Measurements from ENCODE around the gene SOST. TPM values are rescaled to one million over a fixed set of nuclear protein-coding genes. Genes with fewer than 3 reads are reported as not detected.

SOST gene
- total RNA-seq, 1 donor from 2014 or later, result not detected

DNA sequence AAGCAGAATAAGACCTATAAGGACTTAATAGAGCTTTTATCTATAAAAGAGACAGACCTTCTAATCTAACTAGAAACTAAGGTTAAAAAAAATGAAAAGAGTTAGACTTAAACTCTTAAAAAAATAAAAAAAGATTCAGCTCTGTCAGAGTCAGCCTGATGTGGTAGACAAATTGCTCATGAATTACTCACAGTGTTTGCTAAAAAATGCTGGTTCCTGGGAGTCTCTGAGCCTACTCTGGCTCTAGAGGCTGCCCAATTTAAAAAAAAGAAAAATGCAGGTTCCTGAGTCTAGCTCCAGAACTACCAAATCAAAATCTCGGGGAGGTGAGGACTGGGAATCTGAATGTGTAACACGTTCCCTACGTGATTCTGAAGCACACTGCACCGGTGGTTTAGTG is 18.1 kb downstream of the SOST start:
- DNase-seq, result no peak

DNA sequence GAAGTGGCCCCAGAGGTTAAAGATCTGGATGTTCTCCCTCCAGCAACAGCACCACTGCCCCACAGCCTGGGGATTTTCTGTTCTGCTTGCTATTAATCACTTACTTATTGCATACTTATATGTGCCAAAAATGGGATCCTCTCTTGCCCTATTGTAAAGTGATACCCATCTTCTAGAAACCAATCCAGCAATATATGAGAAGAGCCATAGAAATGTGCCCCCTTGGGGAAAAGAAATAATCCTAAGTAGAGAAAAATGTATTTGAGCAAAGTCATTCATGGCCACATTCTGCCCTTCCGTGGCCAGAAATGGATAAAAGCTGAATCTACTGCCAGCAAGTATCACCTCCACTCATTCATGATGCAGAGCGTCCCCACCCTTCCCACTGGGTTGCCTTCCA is 20.9 kb downstream of the SOST start:
- no peak for DNase-seq

DNA sequence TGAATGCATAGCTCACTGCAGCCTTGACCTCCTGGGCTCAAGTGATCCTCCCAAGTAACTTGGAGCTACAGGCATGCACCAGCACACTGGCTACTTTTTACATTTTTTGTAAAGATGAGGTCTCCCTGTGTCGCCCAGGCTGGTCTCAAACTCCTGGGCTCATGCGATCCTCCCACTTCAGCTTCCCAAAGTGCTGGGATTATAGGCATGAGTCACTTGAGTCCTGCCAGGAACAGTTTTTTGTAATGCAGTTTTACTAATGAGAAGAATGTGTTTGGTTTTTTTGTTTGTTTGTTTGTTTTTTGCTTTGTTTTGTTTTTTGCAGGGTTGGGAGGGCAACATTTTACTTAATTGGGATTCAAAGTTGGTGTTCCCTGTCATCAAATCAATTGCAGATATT is 22.2 kb downstream of the SOST start:
- DNase-seq, result no peak

DNA sequence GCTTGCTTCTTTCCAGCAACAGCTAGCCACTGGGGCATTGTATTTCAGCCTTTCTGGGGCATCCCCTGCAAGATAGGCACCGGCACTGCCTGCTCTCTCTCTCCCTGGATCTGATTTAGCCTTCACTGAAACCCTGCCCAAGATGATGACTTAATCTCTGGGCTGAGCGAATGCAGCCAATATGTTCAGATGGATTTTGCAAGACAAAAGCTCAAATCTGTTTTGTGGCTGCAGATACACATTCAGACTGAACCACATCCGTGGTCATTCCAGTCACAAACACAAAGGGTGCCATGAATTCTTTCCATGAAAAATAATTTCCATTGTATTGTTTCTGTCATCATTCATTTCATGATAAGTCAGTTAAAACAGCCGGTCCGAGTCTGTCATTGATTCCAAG is 24.2 kb downstream of the SOST start:
- DNase-seq, result peak; percentile 27

DNA sequence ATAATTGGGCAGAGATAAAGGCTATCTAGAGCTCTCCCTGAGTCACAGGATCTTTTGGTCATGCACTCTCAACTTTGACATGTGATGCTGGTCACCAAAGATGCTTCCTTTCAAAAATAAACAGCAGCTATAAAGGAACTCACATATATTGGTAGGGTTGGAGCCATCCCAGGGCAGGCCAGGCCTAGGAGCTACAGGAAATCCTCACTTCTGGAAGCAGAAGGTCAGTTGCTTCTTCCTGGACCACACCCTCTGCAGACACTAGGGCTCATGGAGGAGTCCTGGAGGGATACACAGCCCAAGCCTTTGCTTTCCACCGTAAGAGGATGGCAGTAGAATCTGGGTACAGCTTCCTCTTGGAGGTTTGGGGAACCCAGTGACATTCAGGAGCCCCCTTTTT is 24.6 kb downstream of the SOST start:
- DNase-seq, result no peak

DNA sequence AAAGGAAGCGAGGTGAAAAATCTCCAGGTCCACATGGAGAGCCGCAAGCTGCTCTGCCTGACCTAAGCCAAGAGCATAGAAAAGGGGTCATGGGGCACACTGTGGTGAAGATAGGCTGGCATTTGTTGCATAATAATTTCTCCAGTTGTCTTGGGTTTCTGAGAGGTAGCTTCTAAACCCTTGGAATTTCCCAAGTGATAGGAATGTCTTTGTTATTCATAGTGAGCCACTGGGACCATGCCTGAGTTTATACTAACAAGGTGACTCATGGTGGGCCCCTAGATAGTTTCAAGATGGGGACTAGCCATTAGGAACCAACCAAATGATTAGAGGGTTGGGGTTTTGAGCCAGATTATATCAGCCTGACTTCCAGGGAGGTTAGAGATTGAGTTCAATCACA is 25.6 kb downstream of the SOST start:
- DNase-seq, result no peak

DNA sequence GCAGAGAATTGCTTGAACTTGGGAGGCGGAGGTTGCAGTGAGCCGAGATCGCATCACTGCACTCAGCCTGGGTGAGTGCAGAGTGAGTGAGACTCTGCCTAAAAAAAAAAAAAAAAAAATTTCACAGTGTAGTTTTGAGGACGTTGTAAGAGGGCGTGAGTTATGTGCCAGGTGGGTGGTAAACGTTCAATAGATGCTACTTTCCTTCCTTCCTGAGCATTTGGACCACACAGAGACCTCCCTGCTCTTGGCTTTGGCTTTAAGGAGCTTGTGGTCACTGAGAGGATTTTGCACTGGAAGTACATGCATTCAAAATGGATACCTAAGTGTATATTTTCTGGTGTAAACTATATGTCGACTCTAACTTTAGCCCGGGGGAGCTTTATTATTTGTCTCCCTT is 30.5 kb downstream of the SOST start:
- DNase-seq, result no peak

DNA sequence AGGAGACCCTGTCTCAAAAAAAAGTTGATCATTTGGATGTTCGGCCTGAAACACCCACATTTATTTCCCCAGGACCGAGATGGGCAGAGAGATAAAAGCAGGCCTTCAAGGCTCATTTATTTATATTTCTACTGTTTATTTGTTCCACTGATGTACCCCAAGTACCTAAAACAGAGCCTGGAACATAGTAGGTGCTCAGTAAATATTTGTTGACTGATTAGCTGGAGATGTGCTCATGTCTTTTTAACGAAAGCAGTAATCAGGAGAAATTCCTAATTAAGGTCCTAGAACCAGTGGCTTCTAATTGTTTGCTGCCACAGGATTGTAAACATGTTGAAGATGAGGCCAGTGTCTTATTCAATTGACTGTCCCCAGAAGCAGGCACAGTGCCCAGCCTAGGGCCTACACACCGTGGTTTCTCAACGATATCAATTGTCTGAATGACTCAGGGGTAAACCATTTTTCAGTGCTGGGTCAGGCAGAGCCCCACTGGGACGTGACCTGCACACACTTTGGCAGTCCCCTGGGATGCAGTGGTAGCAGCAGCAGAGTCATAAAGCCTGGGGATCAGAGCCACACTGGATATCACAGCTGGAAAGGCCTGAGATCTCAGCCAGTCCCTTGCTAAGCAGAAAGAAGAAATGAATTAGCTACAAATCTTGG is 34.8 kb downstream of the SOST start:
- peak; percentile 21 for DNase-seq

DNA sequence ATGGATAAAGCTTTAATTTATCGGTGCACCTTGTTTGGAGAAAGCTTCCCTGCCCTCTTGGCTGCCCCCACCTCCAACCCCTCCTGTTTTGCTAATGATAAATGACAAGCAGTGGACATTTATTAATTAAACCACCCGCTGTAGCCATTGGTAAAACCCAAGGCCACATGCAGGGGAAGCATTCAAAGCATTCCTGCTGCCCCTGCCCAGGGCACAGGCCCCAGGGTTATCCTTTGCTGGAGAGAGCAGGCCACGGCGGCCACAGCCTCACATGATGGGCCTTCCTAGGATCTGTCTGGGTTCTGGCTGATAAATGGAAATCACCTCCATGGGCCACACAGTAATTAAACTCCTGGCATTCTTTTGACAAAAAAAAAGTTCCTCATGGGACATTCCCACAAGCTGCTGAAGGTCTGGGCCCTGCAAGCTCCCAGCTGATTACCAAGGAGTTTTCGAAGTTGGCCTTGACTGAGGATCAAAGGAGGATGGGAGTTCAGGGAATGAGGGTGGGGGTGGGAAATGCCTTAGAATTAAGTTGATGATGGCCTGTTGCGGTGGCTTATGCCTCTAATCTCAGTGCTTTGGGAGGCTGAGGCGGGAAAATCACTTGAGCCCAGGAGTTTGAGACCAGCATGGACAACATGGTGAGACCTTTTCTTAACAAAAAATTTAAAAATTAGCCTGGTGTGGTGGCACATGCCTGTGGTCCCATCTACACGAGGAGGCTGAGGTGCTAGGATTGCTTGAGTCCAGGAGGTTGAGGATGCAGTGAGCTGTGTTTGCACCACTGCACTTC is 35.5 kb downstream of the SOST start:
- DNase-seq, result no peak

DNA sequence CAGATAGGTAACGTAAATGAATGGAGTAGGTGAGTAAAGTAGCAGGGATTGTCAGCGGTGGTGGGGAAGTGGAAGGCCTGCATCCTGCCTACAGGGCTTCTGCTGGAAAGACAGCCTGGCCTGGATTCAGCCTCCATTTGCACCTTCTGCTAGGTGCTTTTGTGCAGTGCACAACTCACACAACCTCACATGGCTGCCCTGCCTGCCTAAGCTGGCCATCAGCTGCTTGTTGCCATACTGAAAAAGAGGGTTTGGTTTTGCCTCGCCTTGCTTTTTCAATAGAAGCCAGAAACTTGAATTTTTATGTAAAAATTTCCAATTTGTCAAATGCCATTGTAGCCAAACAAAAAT is 36.3 kb downstream of the SOST start:
- DNase-seq, result no peak

DNA sequence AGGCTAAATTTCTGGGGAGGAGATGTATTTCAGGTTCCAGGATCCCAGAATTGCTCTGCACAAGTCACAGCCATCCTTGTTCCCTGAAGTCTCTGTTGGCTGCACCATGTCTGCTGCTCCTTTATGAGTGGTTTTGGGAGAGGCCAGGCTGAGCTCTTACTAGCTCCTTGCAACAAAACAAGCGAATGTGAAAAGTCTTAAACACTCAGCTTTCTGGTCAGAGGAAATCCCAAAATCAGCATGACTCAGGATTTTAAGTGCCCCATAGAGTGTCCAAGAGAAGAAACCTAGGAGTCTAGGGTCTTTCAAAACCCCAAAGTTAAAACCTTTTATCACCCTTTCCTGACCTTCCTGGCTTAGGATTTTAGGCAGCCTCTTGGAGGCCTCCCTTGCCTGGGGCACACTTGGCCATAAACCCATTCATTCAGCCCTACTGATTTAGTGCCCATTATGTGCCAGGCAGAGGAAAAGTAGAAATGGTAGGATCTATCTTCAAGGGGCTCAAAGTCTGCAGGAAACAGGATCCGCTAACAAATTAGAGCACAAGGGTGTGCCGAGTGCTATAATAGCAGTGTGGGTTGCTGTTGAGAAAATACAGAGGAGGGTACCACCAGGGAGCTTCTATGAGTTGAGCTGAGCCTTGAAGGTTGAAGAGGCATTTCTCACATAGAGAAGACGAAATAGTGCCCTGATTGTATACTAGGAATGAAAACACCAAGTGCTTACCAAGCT is 36.9 kb downstream of the SOST start:
- no peak for DNase-seq

DNA sequence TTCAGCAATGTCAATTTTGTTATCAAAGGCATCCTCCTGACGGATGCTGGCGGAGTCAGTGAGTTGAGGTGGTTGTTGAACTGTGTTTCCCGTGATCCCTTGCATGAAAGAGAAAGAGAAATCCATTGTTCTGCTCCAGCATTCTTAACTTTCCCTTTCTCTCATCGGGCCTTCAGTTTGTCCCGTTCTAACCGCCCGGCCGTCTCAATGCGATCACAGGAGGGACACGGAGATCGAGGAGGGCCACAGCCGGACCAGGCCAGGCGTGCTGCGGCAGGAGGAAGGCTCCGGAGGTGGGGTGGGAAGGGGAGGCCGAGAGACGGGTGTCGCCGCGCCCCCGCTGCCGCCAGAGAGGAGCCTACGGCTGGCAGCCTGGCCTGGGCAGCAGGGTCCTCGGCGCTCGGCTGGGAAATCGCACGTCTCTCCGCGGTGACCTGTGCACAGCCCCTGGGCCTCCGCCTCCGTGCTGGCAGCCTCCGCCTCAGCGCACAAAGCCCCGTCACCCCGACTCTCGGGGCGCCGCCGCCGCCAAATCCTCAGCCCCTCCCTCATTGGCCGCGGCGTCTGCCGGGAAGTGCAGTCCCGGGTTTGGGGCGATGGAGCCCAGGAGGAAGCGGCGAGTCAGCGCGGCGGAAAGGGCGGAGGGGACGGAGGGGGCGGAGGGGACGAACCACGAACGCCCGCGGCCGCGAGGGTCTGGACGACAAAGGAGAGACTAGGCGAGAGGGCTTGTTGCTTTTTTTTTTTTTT is 38.1 kb downstream of the SOST start:
- DNase-seq, result peak; percentile 69

DNA sequence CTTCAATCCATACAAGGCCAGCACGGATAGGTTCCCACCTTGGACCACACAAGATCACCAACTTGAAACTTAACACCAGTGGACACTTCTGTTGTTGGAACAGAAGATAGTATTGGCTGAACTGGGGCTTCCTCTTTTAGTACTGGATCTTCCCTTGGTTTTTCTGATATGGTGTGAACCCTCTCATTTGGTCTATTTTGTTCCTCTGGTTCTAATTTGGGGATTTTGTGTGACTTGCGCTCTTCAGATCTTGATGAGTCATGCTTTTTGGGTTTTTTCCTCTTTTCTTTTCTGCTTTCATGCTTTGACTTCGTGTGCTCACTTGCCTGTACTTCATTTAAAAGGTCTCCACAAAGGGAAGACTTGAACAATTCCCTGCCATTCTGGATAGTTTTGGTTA is 39.0 kb downstream of the SOST start:
- DNase-seq, result no peak

DNA sequence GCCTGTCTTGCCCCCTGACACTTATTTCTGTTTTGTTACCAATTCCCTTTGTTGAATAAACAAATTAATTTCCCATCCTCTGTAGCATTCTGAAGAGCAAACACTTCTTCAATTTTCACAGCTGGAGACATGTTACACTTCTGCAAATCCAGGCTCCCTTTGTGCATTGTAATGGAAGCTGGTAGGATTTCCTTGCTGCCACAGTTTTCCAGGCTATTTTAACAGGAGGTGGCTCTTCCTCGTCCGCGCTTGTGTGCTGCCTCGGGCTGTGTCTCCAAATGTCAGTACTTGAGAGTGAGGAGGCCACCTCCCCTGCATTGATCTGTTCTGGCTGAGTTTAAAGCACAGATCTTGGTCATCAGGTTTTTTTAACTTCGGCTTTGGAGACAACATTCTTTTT is 40.0 kb downstream of the SOST start:
- DNase-seq, result no peak

DNA sequence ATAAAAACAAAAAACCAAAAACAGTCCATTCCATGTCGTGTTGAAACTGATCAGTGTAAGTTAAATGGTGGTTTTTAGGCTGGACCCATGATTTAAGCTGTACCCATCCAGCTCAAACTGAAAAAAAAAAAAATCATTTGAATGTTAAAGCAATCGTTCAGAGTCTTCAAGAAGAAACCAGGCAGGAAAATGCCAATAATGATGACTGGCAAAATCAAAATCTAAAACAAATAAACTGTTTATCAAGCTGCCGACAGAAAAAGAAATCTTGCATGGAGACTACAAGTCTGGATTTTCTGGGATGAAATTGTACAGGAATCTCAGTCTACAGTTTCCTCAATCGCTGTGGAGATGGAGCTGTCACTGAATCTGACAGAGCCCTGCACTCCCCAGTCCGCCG is 40.7 kb downstream of the SOST start:
- no peak for DNase-seq

DNA sequence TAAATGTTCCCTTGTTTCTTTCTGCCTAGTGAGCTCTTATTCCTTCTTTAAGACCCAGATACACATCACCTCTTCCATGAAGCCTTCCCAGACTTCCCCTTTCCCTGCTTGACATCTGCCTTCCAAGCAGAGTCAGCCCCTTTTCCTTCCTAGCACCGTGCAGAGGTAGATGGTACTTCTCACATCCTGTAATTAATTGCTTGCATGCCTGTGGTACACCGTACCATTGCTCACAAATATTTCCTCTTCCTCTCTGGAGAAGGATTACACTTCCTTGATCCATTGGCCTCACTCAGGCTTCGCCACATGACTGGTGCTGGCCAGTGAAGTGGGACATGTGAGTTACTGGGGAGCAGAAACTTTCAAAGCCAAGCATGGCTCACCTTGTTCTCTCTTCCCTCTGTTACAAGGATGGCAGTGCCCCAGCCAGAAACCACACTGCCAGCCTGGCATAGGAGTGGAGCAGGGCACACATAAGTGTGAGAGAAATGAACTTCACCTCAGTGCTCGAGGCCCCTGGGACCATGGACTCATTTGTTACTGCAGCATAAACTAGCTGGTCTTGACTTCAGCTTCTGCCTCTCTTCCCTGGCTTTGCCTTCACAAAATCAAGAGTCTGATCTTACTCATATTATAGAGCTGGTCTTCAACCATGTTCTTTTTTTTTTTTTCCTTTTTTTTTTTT is 44.0 kb downstream of the SOST start:
- DNase-seq, result peak; percentile 65

DNA sequence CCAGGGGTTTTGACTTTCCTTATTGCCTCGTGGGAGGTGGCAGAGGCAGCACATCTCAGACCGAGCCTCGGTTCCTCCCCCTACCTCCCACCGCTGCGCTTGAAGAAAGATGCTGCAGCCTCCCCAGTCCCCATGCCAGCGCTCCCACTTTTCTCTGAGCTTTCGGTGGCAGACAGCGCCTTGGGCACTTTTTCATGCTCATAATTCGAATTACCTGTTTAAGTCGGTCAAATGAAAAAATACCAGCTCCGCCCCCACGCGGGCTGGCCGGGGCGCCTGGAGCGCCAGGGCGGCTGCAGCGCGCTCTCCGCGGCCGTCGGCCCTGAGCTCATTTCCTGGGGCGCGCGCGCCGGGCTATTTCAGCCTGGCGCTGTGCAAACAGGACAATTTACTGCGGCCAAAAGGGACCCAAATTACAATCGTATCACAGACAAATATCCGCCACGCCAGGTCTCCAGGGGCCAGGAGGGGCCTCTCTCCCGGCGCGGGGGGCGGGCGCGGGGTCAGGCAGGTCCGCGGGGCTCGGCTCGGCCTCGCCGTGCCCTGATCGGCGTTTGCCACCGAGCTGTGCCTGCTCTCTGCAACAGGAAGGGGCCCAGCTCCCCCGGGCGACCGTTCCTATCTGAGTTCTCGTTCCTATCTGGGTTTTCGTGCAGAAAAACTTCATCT is 45.0 kb downstream of the SOST start:
- DNase-seq, result peak; percentile 49

DNA sequence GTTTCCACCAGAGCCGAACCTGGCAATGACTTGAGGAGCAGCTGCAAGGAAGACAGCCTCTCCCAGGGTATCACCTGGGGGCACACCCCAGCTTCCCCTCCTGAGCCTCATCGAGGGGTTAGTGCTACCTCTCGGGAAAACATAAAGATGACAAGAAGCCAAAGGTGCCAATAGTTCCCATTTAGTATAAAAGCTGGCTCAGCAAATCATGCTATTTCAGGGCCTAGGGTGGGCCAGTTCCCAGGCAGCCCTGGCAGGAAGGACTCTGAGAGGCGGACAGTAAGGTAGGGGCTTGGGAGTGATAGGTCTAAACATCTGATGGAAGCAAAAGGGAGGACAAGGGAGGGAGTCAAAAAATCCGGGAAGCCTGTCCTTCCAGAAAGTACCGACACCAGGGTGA is 46.2 kb downstream of the SOST start:
- no peak for DNase-seq

DNA sequence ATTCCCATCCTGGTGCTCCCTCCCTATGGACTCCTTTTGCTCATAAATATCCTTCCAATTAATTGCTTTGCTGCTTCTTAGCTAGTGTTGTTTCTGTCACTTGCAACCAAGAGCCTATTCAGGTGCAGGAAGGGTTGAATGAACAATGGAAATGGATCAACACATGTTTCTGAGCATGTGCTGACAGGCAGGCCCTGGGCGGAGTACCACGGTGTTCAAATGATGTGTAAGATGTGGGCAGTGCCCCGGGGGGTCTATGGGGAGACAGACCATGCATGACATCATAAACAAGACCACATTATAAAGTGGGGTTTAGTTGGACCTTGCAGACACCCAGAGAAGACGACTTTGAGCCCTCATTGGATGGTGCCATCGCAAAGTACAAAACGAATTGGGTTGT is 48.5 kb downstream of the SOST start:
- no peak for DNase-seq

DNA sequence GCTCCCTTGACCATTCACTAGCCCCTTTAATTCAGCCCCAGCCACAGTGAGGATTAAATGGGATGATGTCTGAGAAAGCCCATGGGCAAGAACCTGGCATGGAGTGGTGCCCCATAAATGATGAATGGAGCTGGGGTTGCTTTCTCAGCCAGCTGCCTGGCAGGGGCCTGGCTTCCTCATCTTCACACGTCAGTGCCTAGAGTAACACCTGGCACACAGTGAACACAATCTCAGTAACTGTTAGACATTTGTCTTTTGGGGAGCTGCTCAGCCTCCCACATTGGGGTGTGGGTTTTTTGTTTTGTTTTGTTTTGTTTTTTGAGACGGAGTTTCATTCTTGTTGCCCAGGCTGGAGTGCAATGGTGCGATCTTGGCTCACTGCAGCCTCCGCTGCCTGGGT is 49.4 kb downstream of the SOST start:
- DNase-seq, result no peak

DNA sequence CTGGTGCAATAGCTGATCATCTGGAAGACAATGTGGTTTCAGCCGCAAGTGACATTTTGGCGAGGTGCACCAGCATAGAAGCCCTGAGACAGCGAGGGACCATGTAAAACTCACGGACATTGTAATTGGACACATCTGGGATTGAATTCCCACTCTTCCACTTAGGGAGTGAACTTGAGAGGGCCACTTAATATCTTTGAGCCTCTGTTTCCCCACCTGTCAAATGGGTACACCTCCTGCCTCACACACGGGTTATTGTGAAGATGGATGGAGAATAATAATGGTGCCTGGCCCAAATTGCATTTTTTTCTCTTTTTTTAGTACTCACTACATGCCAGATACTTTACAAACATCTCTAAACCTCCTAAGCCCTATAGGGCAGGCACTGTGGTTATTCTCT is 51.4 kb downstream of the SOST start:
- DNase-seq, result no peak

DNA sequence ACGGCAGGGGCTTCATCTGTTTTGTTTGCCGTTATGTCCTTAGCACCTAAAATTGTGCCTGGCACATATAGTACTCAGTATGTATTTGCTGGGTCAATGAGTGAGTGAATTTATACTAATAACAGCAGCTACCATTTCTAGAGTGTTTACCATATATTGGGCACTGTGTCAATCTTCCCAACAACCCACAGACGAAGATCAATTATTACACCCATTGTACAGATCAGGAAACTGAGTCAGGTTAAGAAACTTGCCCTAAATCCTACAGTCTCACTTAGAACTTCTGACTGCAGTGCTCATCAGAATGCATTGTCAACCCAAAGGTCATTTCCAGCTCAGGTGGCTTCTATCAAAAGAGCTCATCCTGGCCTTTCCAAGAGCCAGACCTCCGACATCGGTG is 52.4 kb downstream of the SOST start:
- no peak for DNase-seq
